CD14-positive monocyte (primary cell): ENCODE data around the gene ZNF385C. TPM values are rescaled to one million over a fixed set of nuclear protein-coding genes. Genes with fewer than 3 reads are reported as not detected.
A peak's percentile ranks its signal among the peaks of the same experiment; 100 is the strongest.

Source experiments
- DNase-seq, 3 donors: peaks; one replicate each; pipeline ENCODE4 v3.0.0-alpha.2; 2011 to 2022
- H2AFZ ChIP-seq: 2 replicates; pipeline ENCODE4 v1.6.0; 2012; ENCODE audit warnings: mild to moderate bottlenecking, low read depth, low read length, inconsistent platforms; ENCODE audit not compliant: insufficient read depth, poor library complexity, severe bottlenecking
- H3K27ac ChIP-seq, 2 donors: 1 replicate in 1 of 2; 2 replicates in 1 of 2; pipeline ENCODE4 v1.5.1; 2012 to 2013; ENCODE audit warnings: low read length in 2 of 2, control low read depth in 1 of 2, inconsistent platforms in 1 of 2, low read depth in 1 of 2, mild to moderate bottlenecking in 1 of 2
- H3K27me3 ChIP-seq, 2 donors: one replicate each; pipeline versions ENCODE4 v1.6.0 to v1.6.1; 2011 to 2013; ENCODE audit warnings: low read length in 2 of 2; ENCODE audit not compliant: control insufficient read depth in 2 of 2, insufficient read depth in 2 of 2
- H3K36me3 ChIP-seq, 2 donors: replicated peaks in 1 of 2; 1 replicate in 1 of 2; 2 replicates in 1 of 2; pipeline versions ENCODE4 v1.5.1 to v1.6.1; 2012 to 2013; ENCODE audit warnings: low read length in 2 of 2, control low read depth in 1 of 2, inconsistent platforms in 1 of 2, mild to moderate bottlenecking in 1 of 2; ENCODE audit not compliant: insufficient read depth in 2 of 2, control insufficient read depth in 1 of 2
- H3K4me1 ChIP-seq, 2 donors: 1 replicate in 1 of 2; 2 replicates in 1 of 2; pipeline versions ENCODE4 v1.5.1 to v1.6.1; 2012 to 2013; ENCODE audit warnings: low read length in 2 of 2, control low read depth in 1 of 2, inconsistent platforms in 1 of 2, mild to moderate bottlenecking in 1 of 2, moderate library complexity in 1 of 2; ENCODE audit not compliant: insufficient read depth in 2 of 2, control insufficient read depth in 1 of 2
- H3K4me2 ChIP-seq: replicated peaks from 2 replicates; pipeline ENCODE3; 2012; ENCODE audit warnings: low read length, moderate library complexity, mild to moderate bottlenecking; ENCODE audit not compliant: poor library complexity, severe bottlenecking; ENCODE audit errors: extremely low read depth
- H3K4me3 ChIP-seq, 3 experiments: fragments of 200-600 bp in 1 of 3; sonication (generic) in 1 of 3; replicated peaks in 1 of 3; 1 replicate in 2 of 3; 2 replicates in 1 of 3; pipeline ENCODE4 v1.5.1; 2011 to 2013; ENCODE audit warnings: low read length in 3 of 3, mild to moderate bottlenecking in 3 of 3, control low read depth in 2 of 3, low read depth in 2 of 3, inconsistent platforms in 1 of 3, moderate library complexity in 1 of 3
- H3K79me2 ChIP-seq: 2 replicates; pipeline ENCODE4 v1.6.0; 2012; ENCODE audit warnings: mild to moderate bottlenecking, control low read depth, inconsistent platforms, low read length, moderate library complexity; ENCODE audit not compliant: insufficient read depth
- H3K9ac ChIP-seq: 2 replicates; pipeline ENCODE4 v1.6.0; 2017; ENCODE audit warnings: low read length, mild to moderate bottlenecking; ENCODE audit not compliant: insufficient read depth, poor library complexity, severe bottlenecking
- H3K9me3 ChIP-seq, 2 donors: replicated peaks in 1 of 2; 1 replicate in 1 of 2; 2 replicates in 1 of 2; pipeline versions ENCODE4 v1.5.1 to v1.6.1; 2012 to 2013; ENCODE audit warnings: low read length in 2 of 2, control low read depth in 1 of 2; ENCODE audit not compliant: control insufficient read depth in 1 of 2, insufficient read depth in 1 of 2
- H4K20me1 ChIP-seq: 2 replicates; pipeline ENCODE4 v1.6.0; 2012; ENCODE audit warnings: mild to moderate bottlenecking, low read length, control low read depth, moderate library complexity; ENCODE audit not compliant: insufficient read depth
- H3K27ac Mint-ChIP-seq, 7 donors: one replicate each; pipeline ENCODE4 v1.8.0; 2020; ENCODE audit warnings: mild to moderate bottlenecking in 7 of 7, mixed read lengths in 7 of 7, moderate library complexity in 6 of 7, inconsistent platforms in 2 of 7
- H3K27me3 Mint-ChIP-seq, 3 donors: one replicate each; pipeline ENCODE4 v1.8.0; 2021 to 2022; ENCODE audit warnings: low read depth in 3 of 3, mild to moderate bottlenecking in 3 of 3, mixed read lengths in 3 of 3, moderate library complexity in 3 of 3, inconsistent platforms in 1 of 3
- H3K36me3 Mint-ChIP-seq, 2 donors: one replicate each; pipeline ENCODE4 v1.8.0; 2020; ENCODE audit warnings: mixed read lengths in 2 of 2, inconsistent platforms in 1 of 2, mild to moderate bottlenecking in 1 of 2
- H3K4me1 Mint-ChIP-seq: one replicate; pipeline ENCODE4 v1.8.0; 2020; ENCODE audit warnings: mild to moderate bottlenecking, mixed read lengths
- H3K4me3 Mint-ChIP-seq, 2 donors: one replicate each; pipeline ENCODE4 v1.8.0; 2020; ENCODE audit warnings: mild to moderate bottlenecking in 2 of 2, mixed read lengths in 2 of 2, moderate library complexity in 1 of 2
- H3K9me3 Mint-ChIP-seq, 7 donors: one replicate each; pipeline ENCODE4 v1.8.0; 2020 to 2022; ENCODE audit warnings: mixed read lengths in 7 of 7, mild to moderate bottlenecking in 6 of 7, moderate library complexity in 6 of 7, inconsistent platforms in 2 of 7
- WGBS: methylation state at CpG from one replicate; pipeline ENCODE4 v1.1.5; 2013; ENCODE audit warnings: missing lambda C conversion rate; ENCODE audit not compliant: insufficient coverage; 5-methylcytosine and 5-hydroxymethylcytosine counted together
- intact Hi-C, 2 donors: fragments of 100-400 bp; cut with micrococcal nuclease; formaldehyde crosslinking; loops; one replicate each; pipeline versions ENCODE4 v1.15.0 to v1.15.1; 2023
- polyA plus RNA-seq, 3 donors: library from polyadenylated mRNA; depleted of rRNA in 1 of 3; unstranded in 2 of 3; stranded (reverse) in 1 of 3; fragments of 300-500 nt in 2 of 3; fragments of >200 nt in 1 of 3; fragmentation: Illumina TruSeq in 2 of 3; gene quantifications; 1 replicate in 2 of 3; 2 replicates in 1 of 3; pipeline ENCODE4 v1.2.3, GENCODE V29; 2012 to 2021
- TF ChIP-seq, protein P1 (sequence below): fragments of 200-600 bp; IDR thresholded peaks from one replicate; pipeline ENCODE4 v1.8.0; 2022; ENCODE audit warnings: antibody characterized with exemption, mild to moderate bottlenecking

The ZNF385C gene
- polyA plus RNA-seq, 3 donors = 0.09 to 0.55 TPM; not detected in 1

DNA sequence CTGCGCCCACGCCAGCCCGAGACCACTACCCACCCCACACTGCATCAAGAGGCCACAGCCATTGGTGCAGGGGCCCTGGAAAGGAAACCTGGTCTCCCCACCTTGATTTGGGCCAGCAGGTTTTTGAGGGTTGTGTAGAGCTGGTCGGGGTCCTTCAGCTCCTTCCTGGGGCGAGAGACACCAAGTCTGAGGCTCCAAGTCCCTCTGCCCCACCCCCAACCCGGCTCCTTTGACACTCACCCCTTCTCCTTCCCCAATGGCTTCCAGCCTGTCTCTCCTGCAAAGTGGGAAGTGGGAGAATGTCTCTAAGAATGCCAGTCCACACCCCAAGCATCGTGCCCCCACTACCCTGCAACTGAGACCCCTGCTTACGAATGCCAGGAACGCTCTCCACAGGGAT lies 15.8 kb upstream of the ZNF385C start:
- Mint-ChIP-seq H3K4me3 (no peak overlapping the region), H3K4me1 (peaks cover 32% of the 10 kb centered on the region), H3K27me3 (peaks cover 0 to 1% (median 0%) of the 10 kb centered on the region in 3 donors), H3K9me3 (no peaks in the 10 kb centered on the region), H3K27ac (peak overlapping the region in 2 of 7 donors; percentile 42 to 43), H3K36me3 (peaks cover 33 to 39% of the 10 kb centered on the region in 2 donors)
- WGBS = no CpG with 5 or more reads among the region's 9 CpGs
- peaks cover 5% of the 10 kb centered on the region for H3K79me2 ChIP-seq
- no peak overlapping the region for H3K4me3 ChIP-seq
- no peak for DNase-seq
- TF ChIP-seq, protein P1, sequence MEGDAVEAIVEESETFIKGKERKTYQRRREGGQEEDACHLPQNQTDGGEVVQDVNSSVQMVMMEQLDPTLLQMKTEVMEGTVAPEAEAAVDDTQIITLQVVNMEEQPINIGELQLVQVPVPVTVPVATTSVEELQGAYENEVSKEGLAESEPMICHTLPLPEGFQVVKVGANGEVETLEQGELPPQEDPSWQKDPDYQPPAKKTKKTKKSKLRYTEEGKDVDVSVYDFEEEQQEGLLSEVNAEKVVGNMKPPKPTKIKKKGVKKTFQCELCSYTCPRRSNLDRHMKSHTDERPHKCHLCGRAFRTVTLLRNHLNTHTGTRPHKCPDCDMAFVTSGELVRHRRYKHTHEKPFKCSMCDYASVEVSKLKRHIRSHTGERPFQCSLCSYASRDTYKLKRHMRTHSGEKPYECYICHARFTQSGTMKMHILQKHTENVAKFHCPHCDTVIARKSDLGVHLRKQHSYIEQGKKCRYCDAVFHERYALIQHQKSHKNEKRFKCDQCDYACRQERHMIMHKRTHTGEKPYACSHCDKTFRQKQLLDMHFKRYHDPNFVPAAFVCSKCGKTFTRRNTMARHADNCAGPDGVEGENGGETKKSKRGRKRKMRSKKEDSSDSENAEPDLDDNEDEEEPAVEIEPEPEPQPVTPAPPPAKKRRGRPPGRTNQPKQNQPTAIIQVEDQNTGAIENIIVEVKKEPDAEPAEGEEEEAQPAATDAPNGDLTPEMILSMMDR = no peak
- no peak overlapping the region for H3K4me2 ChIP-seq
- H3K4me1 ChIP-seq = peaks cover 18 to 21% of the 10 kb centered on the region in 2 donors
- no peaks in the 10 kb centered on the region for H3K27me3 ChIP-seq
- H4K20me1 ChIP-seq = no peaks in the 10 kb centered on the region
- H3K9me3 ChIP-seq = no peaks in the 10 kb centered on the region
- intact Hi-C loops = loop anchor here in 1 of 2 donors (5.0 kb wide), 2 partner anchors 52 to 197 kb away; partner anchors contain the start of gene ACLY
- H3K27ac ChIP-seq = peak overlapping the region in 1 of 2 donors; percentile 85
- H2AFZ ChIP-seq = no peak overlapping the region
- H3K36me3 ChIP-seq = peaks cover 1 to 3% of the 10 kb centered on the region in 2 donors
- no peak overlapping the region for H3K9ac ChIP-seq

DNA sequence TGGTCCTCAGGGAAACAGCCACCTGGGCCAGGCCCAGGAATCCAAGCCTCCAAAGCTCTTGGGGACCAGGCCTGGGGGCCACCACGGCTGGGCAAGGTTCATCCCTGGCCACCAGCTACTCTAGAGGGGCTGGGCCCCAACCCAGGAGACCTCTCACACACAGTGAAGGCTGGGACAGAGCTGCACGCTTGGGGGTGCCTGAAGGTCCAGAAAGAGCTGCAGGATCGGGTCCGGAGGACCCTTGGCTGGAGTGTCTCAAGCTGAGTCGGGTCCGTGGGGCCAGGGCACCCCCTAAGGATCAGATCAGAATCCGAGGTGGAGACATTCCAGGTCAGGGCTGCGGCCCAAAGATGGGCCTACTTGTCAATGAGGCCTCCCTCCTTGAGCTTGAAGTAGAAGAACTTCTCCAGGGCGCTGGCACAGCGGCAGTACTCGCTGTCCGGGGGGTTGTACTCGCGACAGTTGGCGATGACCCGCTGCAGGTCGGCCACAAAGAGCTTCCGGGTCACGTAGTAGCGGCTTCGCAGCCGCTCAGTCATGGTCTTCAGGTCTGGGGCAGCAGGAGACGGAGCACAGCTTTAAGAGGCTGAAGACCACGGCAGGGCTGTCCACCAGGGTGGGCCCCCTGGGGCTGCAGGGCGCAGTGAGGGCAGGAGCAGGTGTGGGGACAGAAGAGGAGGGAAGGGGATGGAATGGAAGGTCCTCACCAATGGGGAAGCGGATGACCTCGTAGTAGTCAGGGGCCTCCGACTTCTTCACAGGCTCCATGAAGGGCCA lies 15.2 kb upstream of the ZNF385C start:
- peaks cover 6 to 9% of the 10 kb centered on the region in 2 donors for H3K36me3 ChIP-seq
- intact Hi-C loops = loop anchor here in 1 of 2 donors (5.0 kb wide), 2 partner anchors 51 to 196 kb away; partner anchors contain the start of gene ACLY
- DNase-seq = no peak

More for the DNA sequence above, 15.2 kb upstream of the ZNF385C start:
- Histone ChIP-seq H3K4me2 (peak overlapping the region; percentile 75), H2AFZ (peak overlapping the region; percentile 88), H4K20me1 (no peaks in the 10 kb centered on the region), H3K27ac (peak overlapping the region; percentile 72 to 85), H3K4me1 (peaks cover 18 to 21% of the 10 kb centered on the region in 2 donors), H3K27me3 (no peaks in the 10 kb centered on the region), H3K9ac (peak overlapping the region; percentile 71), H3K9me3 (no peaks in the 10 kb centered on the region), H3K4me3 (peak overlapping the region in 1 of 3 experiments; percentile 81), H3K79me2 (peaks cover 5% of the 10 kb centered on the region)
- no peaks in the 10 kb centered on the region for H3K9me3 Mint-ChIP-seq
- WGBS = 96% methylated on average over 26 of the region's 28 CpGs
- peaks cover 0 to 3% (median 0%) of the 10 kb centered on the region in 3 donors for H3K27me3 Mint-ChIP-seq
- H3K4me1 Mint-ChIP-seq = peaks cover 30% of the 10 kb centered on the region
- H3K36me3 Mint-ChIP-seq = peaks cover 39 to 45% of the 10 kb centered on the region in 2 donors
- H3K4me3 Mint-ChIP-seq = no peak overlapping the region
- H3K27ac Mint-ChIP-seq = peak overlapping the region in 5 of 7 donors; percentile 26 to 93 (median 60)
- TF ChIP-seq, protein P1 = no peak
